Measurements from ENCODE around the gene MTMR6.

DNA sequence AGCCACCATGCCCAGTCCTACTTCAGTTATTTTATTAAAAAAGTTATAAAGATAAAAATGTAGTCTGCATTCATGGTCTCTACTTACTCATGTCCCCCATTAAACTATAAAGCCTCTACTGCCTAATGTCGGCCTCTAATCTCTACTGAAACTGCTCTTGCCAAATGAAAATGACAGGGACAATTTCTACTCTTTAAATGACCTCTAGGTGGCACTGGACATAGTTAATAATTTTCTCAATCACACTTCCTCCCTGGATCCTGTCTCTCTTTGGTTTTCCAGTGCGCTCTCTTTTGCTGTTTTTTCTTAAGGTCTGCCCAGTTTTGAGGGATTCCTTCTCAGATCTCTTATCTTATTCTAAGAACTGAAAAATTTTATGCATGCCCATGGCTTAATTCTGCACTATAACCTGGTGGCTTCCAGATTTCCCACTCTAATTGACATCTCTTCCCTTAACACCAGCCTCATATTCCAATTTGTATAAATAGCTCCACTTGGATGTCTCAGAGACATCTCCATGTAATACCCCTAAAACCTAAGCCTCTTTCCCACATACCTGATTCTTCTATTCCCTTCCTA lies 54.3 kb downstream of the MTMR6 start:
- TF ChIP-seq, protein P1, sequence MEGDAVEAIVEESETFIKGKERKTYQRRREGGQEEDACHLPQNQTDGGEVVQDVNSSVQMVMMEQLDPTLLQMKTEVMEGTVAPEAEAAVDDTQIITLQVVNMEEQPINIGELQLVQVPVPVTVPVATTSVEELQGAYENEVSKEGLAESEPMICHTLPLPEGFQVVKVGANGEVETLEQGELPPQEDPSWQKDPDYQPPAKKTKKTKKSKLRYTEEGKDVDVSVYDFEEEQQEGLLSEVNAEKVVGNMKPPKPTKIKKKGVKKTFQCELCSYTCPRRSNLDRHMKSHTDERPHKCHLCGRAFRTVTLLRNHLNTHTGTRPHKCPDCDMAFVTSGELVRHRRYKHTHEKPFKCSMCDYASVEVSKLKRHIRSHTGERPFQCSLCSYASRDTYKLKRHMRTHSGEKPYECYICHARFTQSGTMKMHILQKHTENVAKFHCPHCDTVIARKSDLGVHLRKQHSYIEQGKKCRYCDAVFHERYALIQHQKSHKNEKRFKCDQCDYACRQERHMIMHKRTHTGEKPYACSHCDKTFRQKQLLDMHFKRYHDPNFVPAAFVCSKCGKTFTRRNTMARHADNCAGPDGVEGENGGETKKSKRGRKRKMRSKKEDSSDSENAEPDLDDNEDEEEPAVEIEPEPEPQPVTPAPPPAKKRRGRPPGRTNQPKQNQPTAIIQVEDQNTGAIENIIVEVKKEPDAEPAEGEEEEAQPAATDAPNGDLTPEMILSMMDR (IDR thresholded peaks at IDR 0.05) = peak in 6 of 7 experiments; percentile 58 to 65 (median 62)
- TF ChIP-seq POLR2A (IDR thresholded peaks at IDR 0.05) = no peak

Measured in body of pancreas (tissue), 4 donors.